Liver (tissue), 9 donors: ENCODE results near the gene OR2AJ1. TPM values are rescaled to one million over a fixed set of nuclear protein-coding genes. Genes with fewer than 3 reads are reported as not detected.

ENCODE experiments used
- DNase-seq: peaks from one replicate; pipeline ENCODE4 v3.0.0-alpha.2; 2017; ENCODE audit warnings: low spot score
- H3K27ac ChIP-seq, 2 donors: one replicate each; pipeline ENCODE4 v1.7.0; 2013; ENCODE audit warnings: inconsistent platforms in 2 of 2, low read length in 2 of 2, control low read depth in 1 of 2, low read depth in 1 of 2, mild to moderate bottlenecking in 1 of 2
- H3K27me3 ChIP-seq, 4 donors: one replicate each; pipeline versions ENCODE4 v1.6.1 to v1.7.0; 2013; ENCODE audit warnings: low read length in 3 of 4, inconsistent platforms in 1 of 4, mild to moderate bottlenecking in 1 of 4, moderate library complexity in 1 of 4; ENCODE audit not compliant: control insufficient read depth in 4 of 4, insufficient read depth in 4 of 4
- H3K36me3 ChIP-seq, 4 donors: one replicate each; pipeline versions ENCODE4 v1.6.1 to v1.7.0; 2013; ENCODE audit warnings: low read length in 3 of 4, mild to moderate bottlenecking in 3 of 4, low read depth in 1 of 4, moderate library complexity in 1 of 4; ENCODE audit not compliant: control insufficient read depth in 4 of 4, insufficient read depth in 3 of 4
- H3K4me1 ChIP-seq, 4 donors: one replicate each; pipeline versions ENCODE4 v1.6.1 to v1.7.0; 2013; ENCODE audit warnings: low read length in 3 of 4, mild to moderate bottlenecking in 3 of 4, moderate library complexity in 1 of 4; ENCODE audit not compliant: control insufficient read depth in 4 of 4, insufficient read depth in 4 of 4
- H3K4me3 ChIP-seq, 3 donors: one replicate each; pipeline versions ENCODE4 v1.6.1 to v1.7.0; 2013; ENCODE audit warnings: low read length in 3 of 3, control low read depth in 1 of 3, low read depth in 1 of 3, mild to moderate bottlenecking in 1 of 3
- H3K9ac ChIP-seq, 2 donors: one replicate each; pipeline ENCODE4 v1.7.0; 2013; ENCODE audit warnings: low read length in 2 of 2, mild to moderate bottlenecking in 2 of 2, moderate library complexity in 2 of 2, control low read depth in 1 of 2, low read depth in 1 of 2
- H3K9me3 ChIP-seq, 4 donors: one replicate each; pipeline versions ENCODE4 v1.6.1 to v1.7.0; 2013; ENCODE audit warnings: low read length in 3 of 4; ENCODE audit not compliant: control insufficient read depth in 4 of 4
- CTCF ChIP-seq: fragments of 150-350 bp; IDR thresholded peaks from 2 replicates; pipeline ENCODE4 v1.5.1; 2017; ENCODE audit warnings: improper control_type of control experiment, low read depth, low read length; ENCODE audit not compliant: missing input control
- EGR1 ChIP-seq, 2 donors: IDR thresholded peaks; 2 replicates each; pipeline ENCODE4 v1.6.1; 2016 to 2018; ENCODE audit warnings: antibody characterized with exemption in 2 of 2, low read depth in 2 of 2
- FOXA1 ChIP-seq: IDR thresholded peaks from 2 replicates; pipeline ENCODE4 v1.6.1; 2016; ENCODE audit warnings: antibody characterized with exemption
- FOXA2 ChIP-seq: IDR thresholded peaks from 2 replicates; pipeline ENCODE4 v1.6.1; 2016; ENCODE audit warnings: antibody characterized with exemption
- GABPA ChIP-seq, 2 donors: IDR thresholded peaks in 1 of 2; conservative IDR thresholded peaks in 1 of 2; 2 replicates each; pipeline ENCODE4 v1.6.1; 2016; ENCODE audit warnings: antibody characterized with exemption in 2 of 2, mild to moderate bottlenecking in 1 of 2, moderate library complexity in 1 of 2
- HNF4A ChIP-seq, 2 donors: conservative IDR thresholded peaks; 2 replicates each; pipeline ENCODE4 v1.6.1; 2016; ENCODE audit warnings: antibody characterized with exemption in 2 of 2, mild to moderate bottlenecking in 2 of 2
- HNF4G ChIP-seq: IDR thresholded peaks from 2 replicates; pipeline ENCODE4 v1.6.1; 2016; ENCODE audit warnings: antibody characterized with exemption
- JUND ChIP-seq, 2 donors: IDR thresholded peaks; 2 replicates each; pipeline ENCODE4 v1.6.1; 2016; ENCODE audit warnings: antibody characterized with exemption in 2 of 2
- NR2F2 ChIP-seq: IDR thresholded peaks from 2 replicates; pipeline ENCODE4 v1.6.1; 2016; ENCODE audit warnings: antibody characterized with exemption
- RAD21 ChIP-seq, 2 donors: IDR thresholded peaks; 2 replicates each; pipeline ENCODE4 v1.6.1; 2016; ENCODE audit warnings: antibody characterized with exemption in 2 of 2, mild to moderate bottlenecking in 2 of 2
- RXRA ChIP-seq, 2 donors: IDR thresholded peaks; 2 replicates each; pipeline ENCODE4 v1.6.1; 2017 to 2018; ENCODE audit warnings: antibody characterized with exemption in 2 of 2, mild to moderate bottlenecking in 1 of 2
- SP1 ChIP-seq: IDR thresholded peaks from 2 replicates; pipeline ENCODE4 v1.6.1; 2018; ENCODE audit warnings: antibody characterized with exemption, mild to moderate bottlenecking
- TAF1 ChIP-seq: conservative IDR thresholded peaks from 2 replicates; pipeline ENCODE4 v1.6.1; 2016; ENCODE audit warnings: antibody characterized with exemption, mild to moderate bottlenecking
- YY1 ChIP-seq: IDR thresholded peaks from 2 replicates; pipeline ENCODE4 v1.6.1; 2016; ENCODE audit warnings: antibody characterized with exemption, mild to moderate bottlenecking
- WGBS: extraction: QIAGEN DNeasy Blood & Tissue Kit; methylation state at CpG from one replicate; pipeline ENCODE4 v1.1.7; 2013; 5-methylcytosine and 5-hydroxymethylcytosine counted together
- polyA plus RNA-seq, 2 donors: library from polyadenylated mRNA; stranded (reverse) in 1 of 2; unstranded in 1 of 2; fragments of 200-250 nt in 1 of 2; fragments of >200 nt in 1 of 2; fragmentation: Nextera tagmentation in 1 of 2; extraction: Ambion mirVana in 1 of 2; gene quantifications; one replicate each; pipeline versions ENCODE4 v1.2.1 to v1.2.3, GENCODE V29; 2013 to 2015
- total RNA-seq, 2 donors: library from RNA; depleted of rRNA; stranded (reverse); fragments of >200 nt; gene quantifications; one replicate each; pipeline ENCODE4 v1.2.3, GENCODE V29; 2014
- TF ChIP-seq, protein P1 (sequence below): IDR thresholded peaks from 2 replicates; pipeline ENCODE4 v1.6.1; 2016; ENCODE audit warnings: antibody characterized with exemption
- TF ChIP-seq, protein P2 (sequence below): IDR thresholded peaks from 2 replicates; pipeline ENCODE4 v1.6.1; 2016; ENCODE audit warnings: antibody characterized with exemption
- TF ChIP-seq, protein P3 (sequence below): IDR thresholded peaks from 2 replicates; pipeline ENCODE4 v1.6.1; 2016; ENCODE audit warnings: antibody characterized with exemption
- TF ChIP-seq, protein P4 (sequence below): IDR thresholded peaks from 2 replicates; pipeline ENCODE4 v1.6.1; 2016; ENCODE audit warnings: antibody characterized with exemption, mild to moderate bottlenecking
- donor health status: healthy.
- donor health status: healthy.
- donor health status: healthy.
- donor health status: healthy.
- donor health status: healthy.

The OR2AJ1 gene
- total and polyA plus RNA-seq, 4 donors = not detected

DNA sequence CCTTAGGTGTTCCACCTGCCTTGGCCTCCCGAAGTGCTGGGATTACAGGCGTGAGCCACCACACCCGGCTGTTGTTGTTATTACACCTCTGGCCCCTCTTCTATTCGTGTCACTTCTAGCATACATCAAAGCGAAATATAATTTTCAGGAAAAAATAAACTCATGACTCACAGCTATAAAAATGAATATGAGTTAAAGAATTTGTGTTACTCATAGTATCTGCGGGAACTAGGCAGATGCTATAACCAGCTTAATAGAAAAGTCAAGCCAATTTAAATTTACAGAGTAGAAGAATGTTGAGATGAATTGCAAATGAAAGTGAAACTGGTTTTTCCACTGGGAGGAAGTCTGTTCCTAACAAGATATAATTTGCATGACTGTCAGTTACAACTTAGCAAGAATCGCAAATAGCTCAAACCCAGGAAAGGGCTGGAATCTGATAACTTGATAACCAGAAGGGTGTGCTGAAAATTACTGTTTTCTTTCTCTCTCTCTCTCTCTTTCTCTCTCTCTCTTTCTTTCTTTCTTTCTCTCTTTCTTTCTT is 18.1 kb upstream of the OR2AJ1 start:
- Histone ChIP-seq H3K36me3 (no peaks in the 10 kb centered on the region), H3K27me3 (no peaks in the 10 kb centered on the region), H3K4me3 (peak overlapping the region in 2 of 3 donors; percentile 14 to 37), H3K4me1 (no peaks in the 10 kb centered on the region), H3K9me3 (peaks cover 0 to 4% (median 0%) of the 10 kb centered on the region in 4 donors), H3K9ac (no peak overlapping the region), H3K27ac (no peak overlapping the region)
- no peak for DNase-seq
- TF ChIP-seq GABPA (IDR thresholded peaks at IDR 0.05 in 1 of 2, conservative IDR thresholded peaks at IDR 0.05 in 1 of 2) = no peak
- TF ChIP-seq, protein P1, sequence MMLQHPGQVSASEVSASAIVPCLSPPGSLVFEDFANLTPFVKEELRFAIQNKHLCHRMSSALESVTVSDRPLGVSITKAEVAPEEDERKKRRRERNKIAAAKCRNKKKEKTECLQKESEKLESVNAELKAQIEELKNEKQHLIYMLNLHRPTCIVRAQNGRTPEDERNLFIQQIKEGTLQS = no peak
- no peak for TF ChIP-seq SP1
- TF ChIP-seq, protein P2, sequence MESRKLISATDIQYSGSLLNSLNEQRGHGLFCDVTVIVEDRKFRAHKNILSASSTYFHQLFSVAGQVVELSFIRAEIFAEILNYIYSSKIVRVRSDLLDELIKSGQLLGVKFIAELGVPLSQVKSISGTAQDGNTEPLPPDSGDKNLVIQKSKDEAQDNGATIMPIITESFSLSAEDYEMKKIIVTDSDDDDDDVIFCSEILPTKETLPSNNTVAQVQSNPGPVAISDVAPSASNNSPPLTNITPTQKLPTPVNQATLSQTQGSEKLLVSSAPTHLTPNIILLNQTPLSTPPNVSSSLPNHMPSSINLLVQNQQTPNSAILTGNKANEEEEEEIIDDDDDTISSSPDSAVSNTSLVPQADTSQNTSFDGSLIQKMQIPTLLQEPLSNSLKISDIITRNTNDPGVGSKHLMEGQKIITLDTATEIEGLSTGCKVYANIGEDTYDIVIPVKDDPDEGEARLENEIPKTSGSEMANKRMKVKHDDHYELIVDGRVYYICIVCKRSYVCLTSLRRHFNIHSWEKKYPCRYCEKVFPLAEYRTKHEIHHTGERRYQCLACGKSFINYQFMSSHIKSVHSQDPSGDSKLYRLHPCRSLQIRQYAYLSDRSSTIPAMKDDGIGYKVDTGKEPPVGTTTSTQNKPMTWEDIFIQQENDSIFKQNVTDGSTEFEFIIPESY = no peak
- TF ChIP-seq, protein P3, sequence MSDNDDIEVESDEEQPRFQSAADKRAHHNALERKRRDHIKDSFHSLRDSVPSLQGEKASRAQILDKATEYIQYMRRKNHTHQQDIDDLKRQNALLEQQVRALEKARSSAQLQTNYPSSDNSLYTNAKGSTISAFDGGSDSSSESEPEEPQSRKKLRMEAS = no peak
- no peak for TF ChIP-seq HNF4G
- no peak for TF ChIP-seq JUND (IDR thresholded peaks at IDR 0.05)
- TF ChIP-seq NR2F2 = no peak
- no peak for TF ChIP-seq YY1
- no peak for TF ChIP-seq FOXA2
- TF ChIP-seq FOXA1 = no peak
- no peak for TF ChIP-seq CTCF
- TF ChIP-seq, protein P4, sequence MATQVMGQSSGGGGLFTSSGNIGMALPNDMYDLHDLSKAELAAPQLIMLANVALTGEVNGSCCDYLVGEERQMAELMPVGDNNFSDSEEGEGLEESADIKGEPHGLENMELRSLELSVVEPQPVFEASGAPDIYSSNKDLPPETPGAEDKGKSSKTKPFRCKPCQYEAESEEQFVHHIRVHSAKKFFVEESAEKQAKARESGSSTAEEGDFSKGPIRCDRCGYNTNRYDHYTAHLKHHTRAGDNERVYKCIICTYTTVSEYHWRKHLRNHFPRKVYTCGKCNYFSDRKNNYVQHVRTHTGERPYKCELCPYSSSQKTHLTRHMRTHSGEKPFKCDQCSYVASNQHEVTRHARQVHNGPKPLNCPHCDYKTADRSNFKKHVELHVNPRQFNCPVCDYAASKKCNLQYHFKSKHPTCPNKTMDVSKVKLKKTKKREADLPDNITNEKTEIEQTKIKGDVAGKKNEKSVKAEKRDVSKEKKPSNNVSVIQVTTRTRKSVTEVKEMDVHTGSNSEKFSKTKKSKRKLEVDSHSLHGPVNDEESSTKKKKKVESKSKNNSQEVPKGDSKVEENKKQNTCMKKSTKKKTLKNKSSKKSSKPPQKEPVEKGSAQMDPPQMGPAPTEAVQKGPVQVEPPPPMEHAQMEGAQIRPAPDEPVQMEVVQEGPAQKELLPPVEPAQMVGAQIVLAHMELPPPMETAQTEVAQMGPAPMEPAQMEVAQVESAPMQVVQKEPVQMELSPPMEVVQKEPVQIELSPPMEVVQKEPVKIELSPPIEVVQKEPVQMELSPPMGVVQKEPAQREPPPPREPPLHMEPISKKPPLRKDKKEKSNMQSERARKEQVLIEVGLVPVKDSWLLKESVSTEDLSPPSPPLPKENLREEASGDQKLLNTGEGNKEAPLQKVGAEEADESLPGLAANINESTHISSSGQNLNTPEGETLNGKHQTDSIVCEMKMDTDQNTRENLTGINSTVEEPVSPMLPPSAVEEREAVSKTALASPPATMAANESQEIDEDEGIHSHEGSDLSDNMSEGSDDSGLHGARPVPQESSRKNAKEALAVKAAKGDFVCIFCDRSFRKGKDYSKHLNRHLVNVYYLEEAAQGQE = no peak
- TF ChIP-seq RXRA (IDR thresholded peaks at IDR 0.05) = no peak
- TF ChIP-seq EGR1 (IDR thresholded peaks at IDR 0.05; ENCODE audit: low read depth in 2 of 2) = no peak
- TF ChIP-seq RAD21 (IDR thresholded peaks at IDR 0.05) = no peak
- no peak for TF ChIP-seq HNF4A (conservative IDR thresholded peaks at IDR 0.05)
- TF ChIP-seq TAF1 = no peak
- 36% methylated on average over 7 of the region's 7 CpGs for WGBS
